ENCODE data around the gene HSPA9.

HSPA9 gene

GRCh38 chr5:138528744-138529469 lies 46.3 kb downstream of the HSPA9 start:
- no peak for TF ChIP-seq CTCF (IDR thresholded peaks at IDR 0.05; ENCODE audit: low read depth, low read length)
- no peak overlapping the region for H3K27ac ChIP-seq
- H3K4me3 ChIP-seq (ENCODE audit: low read depth, low read length) = no peak overlapping the region
- H3K27me3 ChIP-seq (ENCODE audit: insufficient read depth, low read depth, severe bottlenecking) = no peaks in the 10 kb centered on the region
- H3K36me3 ChIP-seq = peaks cover 44% of the 10 kb centered on the region
- no peak for DNase-seq
- no peaks in the 10 kb centered on the region for H3K9me3 ChIP-seq (ENCODE audit: severe bottlenecking)

GRCh38 chr5:138528208-138528607 lies 47.0 kb downstream of the HSPA9 start:
- no peaks in the 10 kb centered on the region for H3K9me3 ChIP-seq (ENCODE audit: severe bottlenecking)
- no peak for DNase-seq
- H3K27ac ChIP-seq = no peak overlapping the region
- H3K36me3 ChIP-seq = peaks cover 41% of the 10 kb centered on the region
- no peaks in the 10 kb centered on the region for H3K27me3 ChIP-seq (ENCODE audit: insufficient read depth, low read depth, severe bottlenecking)
- TF ChIP-seq CTCF (IDR thresholded peaks at IDR 0.05; ENCODE audit: low read depth, low read length) = no peak
- no peak overlapping the region for H3K4me3 ChIP-seq (ENCODE audit: low read depth, low read length)

GRCh38 chr5:138527170-138527569 lies 48.0 kb downstream of the HSPA9 start:
- H3K4me3 ChIP-seq (ENCODE audit: low read depth, low read length) = no peak overlapping the region
- no peaks in the 10 kb centered on the region for H3K27me3 ChIP-seq (ENCODE audit: insufficient read depth, low read depth, severe bottlenecking)
- no peaks in the 10 kb centered on the region for H3K9me3 ChIP-seq (ENCODE audit: severe bottlenecking)
- no peak for DNase-seq
- peaks cover 36% of the 10 kb centered on the region for H3K36me3 ChIP-seq
- no peak overlapping the region for H3K27ac ChIP-seq
- no peak for TF ChIP-seq CTCF (IDR thresholded peaks at IDR 0.05; ENCODE audit: low read depth, low read length)

GRCh38 chr5:138523406-138523805 lies 51.8 kb downstream of the HSPA9 start:
- Histone ChIP-seq H3K36me3 (peaks cover 36% of the 10 kb centered on the region), H3K4me3 (ENCODE audit: low read depth, low read length) (no peak overlapping the region), H3K27ac (no peak overlapping the region), H3K9me3 (ENCODE audit: severe bottlenecking) (no peaks in the 10 kb centered on the region), H3K27me3 (ENCODE audit: insufficient read depth, low read depth, severe bottlenecking) (no peaks in the 10 kb centered on the region)
- no peak for DNase-seq
- TF ChIP-seq CTCF (IDR thresholded peaks at IDR 0.05; ENCODE audit: low read depth, low read length) = no peak

GRCh38 chr5:138520971-138521370 lies 54.2 kb downstream of the HSPA9 start:
- no peak for TF ChIP-seq CTCF (IDR thresholded peaks at IDR 0.05; ENCODE audit: low read depth, low read length)
- H3K27me3 ChIP-seq (ENCODE audit: insufficient read depth, low read depth, severe bottlenecking) = no peaks in the 10 kb centered on the region
- DNase-seq = no peak
- H3K27ac ChIP-seq = no peak overlapping the region
- no peak overlapping the region for H3K4me3 ChIP-seq (ENCODE audit: low read depth, low read length)
- H3K9me3 ChIP-seq (ENCODE audit: severe bottlenecking) = no peaks in the 10 kb centered on the region
- peaks cover 57% of the 10 kb centered on the region for H3K36me3 ChIP-seq

GRCh38 chr5:138517437-138517836 lies 57.8 kb downstream of the HSPA9 start:
- H3K9me3 ChIP-seq (ENCODE audit: severe bottlenecking) = no peaks in the 10 kb centered on the region

More at GRCh38 chr5:138517437-138517836, 57.8 kb downstream of the HSPA9 start:
- no peaks in the 10 kb centered on the region for H3K27me3 ChIP-seq (ENCODE audit: insufficient read depth, low read depth, severe bottlenecking)
- TF ChIP-seq CTCF (IDR thresholded peaks at IDR 0.05; ENCODE audit: low read depth, low read length) = no peak
- peaks cover 76% of the 10 kb centered on the region for H3K36me3 ChIP-seq
- no peak overlapping the region for H3K27ac ChIP-seq
- H3K4me3 ChIP-seq (ENCODE audit: low read depth, low read length) = no peak overlapping the region
- no peak for DNase-seq
